Fibroblast of lung (primary cell): ENCODE data around the gene MFSD11. TPM values are rescaled to one million over a fixed set of nuclear protein-coding genes. Genes with fewer than 3 reads are reported as not detected.
A peak's percentile ranks its signal among the peaks of the same experiment; 100 is the strongest.
"Not testable (repeated sequence)": the region's sequence is repeated elsewhere in the genome, so short reads cannot be mapped to it uniquely, and the experiment has no call there.

Source experiments
- DNase-seq, 2 donors: peaks; one replicate each; pipeline versions ENCODE4 v3.0.0 to v3.0.0-alpha.2; 2010; ENCODE audit warnings: low read depth in 2 of 2
- H2AFZ ChIP-seq: 2 replicates; pipeline ENCODE4 v1.5.1; 2012; ENCODE audit warnings: low read length, control low read depth, inconsistent platforms
- H3K27ac ChIP-seq: 2 replicates; pipeline ENCODE4 v1.5.1; 2011; ENCODE audit warnings: low read length, control low read depth; ENCODE audit not compliant: insufficient read depth
- H3K27me3 ChIP-seq: 2 replicates; pipeline ENCODE4 v1.5.1; 2011; ENCODE audit warnings: mild to moderate bottlenecking, low read length; ENCODE audit not compliant: control insufficient read depth, insufficient read depth
- H3K36me3 ChIP-seq: 2 replicates; pipeline ENCODE4 v1.5.1; 2011; ENCODE audit warnings: low read length; ENCODE audit not compliant: control insufficient read depth, insufficient read depth
- H3K4me1 ChIP-seq: 2 replicates; pipeline ENCODE4 v1.5.1; 2011; ENCODE audit warnings: low read length; ENCODE audit not compliant: control insufficient read depth, insufficient read depth; ENCODE audit errors: extremely low read depth
- H3K4me2 ChIP-seq: 2 replicates; pipeline ENCODE4 v1.5.1; 2011; ENCODE audit warnings: low read length, control low read depth; ENCODE audit not compliant: insufficient read depth; ENCODE audit errors: extremely low read depth
- H3K4me3 ChIP-seq, 4 experiments: fragments of 200-600 bp in 1 of 4; sonication (generic) in 1 of 4; replicated peaks in 1 of 4; 2 replicates each; pipeline ENCODE4 v1.5.1; 2011 to 2016; ENCODE audit warnings: low read length in 4 of 4, low read depth in 3 of 4, mild to moderate bottlenecking in 3 of 4, control low read depth in 2 of 4, inconsistent platforms in 1 of 4, mixed read lengths in 1 of 4; ENCODE audit not compliant: insufficient read depth in 1 of 4; ENCODE audit errors: control extremely low read depth in 1 of 4
- H3K79me2 ChIP-seq: 2 replicates; pipeline ENCODE4 v1.5.1; 2012; ENCODE audit warnings: mild to moderate bottlenecking, low read length, inconsistent platforms; ENCODE audit not compliant: control insufficient read depth, insufficient read depth
- H3K9ac ChIP-seq: 2 replicates; pipeline ENCODE4 v1.5.1; 2011; ENCODE audit warnings: mild to moderate bottlenecking, low read length, control low read depth; ENCODE audit not compliant: insufficient read depth
- H3K9me3 ChIP-seq: 2 replicates; pipeline ENCODE4 v1.5.1; 2012; ENCODE audit warnings: low read depth, low read length; ENCODE audit not compliant: control insufficient read depth, insufficient read depth
- H4K20me1 ChIP-seq: 2 replicates; pipeline ENCODE4 v1.5.1; 2011; ENCODE audit warnings: low read length; ENCODE audit not compliant: control insufficient read depth, insufficient read depth; ENCODE audit errors: extremely low read depth
- CTCF ChIP-seq, 2 donors: IDR thresholded peaks in 1 of 2; conservative IDR thresholded peaks in 1 of 2; 1 replicate in 1 of 2; 2 replicates in 1 of 2; pipeline ENCODE4 v1.5.1; 2011 to 2012; ENCODE audit warnings: low read length in 2 of 2, control low read depth in 1 of 2, inconsistent platforms in 1 of 2, low read depth in 1 of 2, mild to moderate bottlenecking in 1 of 2
- EZH2 ChIP-seq: IDR thresholded peaks from 2 replicates; pipeline ENCODE4 v1.5.1; 2012; ENCODE audit warnings: low read length, control low read depth, mild to moderate bottlenecking; ENCODE audit errors: missing control alignments
- polyA plus RNA-seq, 2 donors: library from polyadenylated mRNA; depleted of rRNA in 1 of 2; stranded (reverse) in 1 of 2; unstranded in 1 of 2; fragments of >200 nt; gene quantifications; 2 replicates each; pipeline ENCODE4 v1.2.1, GENCODE V29; 2011 to 2012; ENCODE audit warnings: missing spikeins in 1 of 2
- total RNA-seq: library from RNA; depleted of rRNA; stranded (reverse); fragments of >200 nt; gene quantifications from 2 replicates; pipeline ENCODE4 v1.2.1, GENCODE V29; 2014

Gene MFSD11
- total and polyA plus RNA-seq, 2 donors (not counting 1 experiment from before 2014, with no cell fraction given): 22.4 to 31.4 TPM

GRCh38 chr17:76812968-76813367, 75.0 kb downstream of the MFSD11 start:
- H3K9me3 ChIP-seq: no peaks in the 10 kb centered on the region
- H3K4me3 ChIP-seq: no peak overlapping the region
- H4K20me1 ChIP-seq: no peaks in the 10 kb centered on the region
- peaks cover 5% of the 10 kb centered on the region for H3K27me3 ChIP-seq
- H3K9ac ChIP-seq: no peak overlapping the region
- no peak overlapping the region for H2AFZ ChIP-seq
- no peak overlapping the region for H3K4me2 ChIP-seq
- H3K27ac ChIP-seq: no peak overlapping the region
- no peaks in the 10 kb centered on the region for H3K4me1 ChIP-seq
- no peaks in the 10 kb centered on the region for H3K79me2 ChIP-seq
- TF ChIP-seq EZH2 (no peak), CTCF (conservative IDR thresholded peaks at IDR 0.05 in 1 of 2, IDR thresholded peaks at IDR 0.05 in 1 of 2; ENCODE audit: low read depth in 1 of 2, low read length in 2 of 2) (no peak)
- no peaks in the 10 kb centered on the region for H3K36me3 ChIP-seq
- DNase-seq: no peak

DNA sequence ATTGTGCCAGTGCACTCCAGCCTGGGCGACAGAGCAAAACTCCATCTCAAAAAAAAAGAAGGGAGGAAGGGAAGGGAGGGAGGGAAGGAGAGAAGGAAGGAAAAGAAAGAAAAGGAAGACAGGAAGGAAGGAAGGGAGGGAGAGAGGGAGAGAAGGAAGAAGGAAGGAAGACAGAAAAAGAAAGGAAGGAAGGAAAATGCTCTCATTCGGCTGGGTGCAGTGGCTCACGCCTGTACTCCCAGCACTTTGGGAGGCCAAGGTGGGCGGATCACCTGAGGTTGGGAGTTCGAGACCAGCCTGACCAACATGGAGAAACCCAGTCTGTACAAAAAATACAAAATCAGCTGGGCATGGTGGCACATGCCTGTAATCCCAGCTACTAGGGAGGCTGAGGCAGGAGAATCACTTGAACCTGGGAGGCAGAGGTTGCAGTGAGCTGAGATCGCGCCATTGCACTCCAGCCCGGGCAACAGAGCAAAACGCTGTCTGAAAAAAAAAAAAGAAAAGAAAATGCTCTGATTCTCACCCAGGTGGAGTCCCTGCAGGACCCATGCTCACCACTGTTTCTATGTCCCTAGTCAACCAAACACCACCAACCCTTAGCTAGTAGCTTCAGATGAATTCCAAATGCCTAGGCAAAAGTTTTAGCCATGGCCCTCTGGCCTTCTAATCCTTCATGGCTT, 78.1 kb downstream of the MFSD11 start:
- H3K4me3 ChIP-seq, H3K27ac ChIP-seq, H3K4me1 ChIP-seq, H3K79me2 ChIP-seq, H3K27me3 ChIP-seq, H3K4me2 ChIP-seq, DNase-seq, H2AFZ ChIP-seq, H3K9me3 ChIP-seq, H3K9ac ChIP-seq, H3K36me3 ChIP-seq, H4K20me1 ChIP-seq: not testable (repeated sequence)

DNA sequence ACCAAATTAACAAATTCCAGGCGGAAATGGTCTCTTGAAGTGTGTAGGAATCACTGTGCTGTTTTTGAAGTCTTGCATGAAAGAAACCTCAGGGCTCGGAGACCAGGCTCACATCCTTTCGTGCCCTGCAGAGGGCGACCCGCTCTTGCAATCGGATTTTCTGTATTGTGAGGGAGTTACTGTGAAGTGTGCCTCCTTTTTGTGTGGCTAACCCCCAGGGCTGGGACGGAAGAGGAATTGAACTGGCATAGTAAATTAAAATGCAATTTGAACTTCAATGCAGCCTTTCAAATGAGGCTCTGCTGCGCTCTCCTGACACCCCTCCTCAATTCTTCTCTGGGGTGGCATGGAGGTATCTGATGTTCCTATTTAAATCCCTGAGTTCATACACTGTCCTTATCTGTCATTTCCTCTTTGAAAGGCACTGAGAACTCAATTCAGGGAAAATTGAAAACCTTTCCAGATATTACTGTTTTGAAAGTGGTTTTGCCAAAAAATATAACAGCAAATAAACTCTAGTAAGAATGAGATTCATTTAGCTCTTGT, 78.7 kb downstream of the MFSD11 start:
- Histone ChIP-seq H3K9ac (no peak overlapping the region), H2AFZ (no peak overlapping the region), H3K36me3 (no peaks in the 10 kb centered on the region), H3K27ac (no peak overlapping the region), H3K79me2 (no peaks in the 10 kb centered on the region), H3K4me1 (no peaks in the 10 kb centered on the region), H3K27me3 (peaks cover 8% of the 10 kb centered on the region), H4K20me1 (no peaks in the 10 kb centered on the region), H3K4me2 (no peak overlapping the region), H3K4me3 (no peak overlapping the region), H3K9me3 (no peaks in the 10 kb centered on the region)
- TF ChIP-seq CTCF (conservative IDR thresholded peaks at IDR 0.05 in 1 of 2, IDR thresholded peaks at IDR 0.05 in 1 of 2; ENCODE audit: low read depth in 1 of 2, low read length in 2 of 2): peak; percentile 68 to 79
- no peak for TF ChIP-seq EZH2
- peak; percentile 35 to 48 for DNase-seq
